ENCODE results near the gene LIPC. TPM values are rescaled to one million over a fixed set of nuclear protein-coding genes. Genes with fewer than 3 reads are reported as not detected.

The LIPC gene
- total and polyA plus RNA-seq, 2 donors (not counting 1 experiment from before 2014, with no cell fraction given), result 0.82 to 4.0 TPM

DNA sequence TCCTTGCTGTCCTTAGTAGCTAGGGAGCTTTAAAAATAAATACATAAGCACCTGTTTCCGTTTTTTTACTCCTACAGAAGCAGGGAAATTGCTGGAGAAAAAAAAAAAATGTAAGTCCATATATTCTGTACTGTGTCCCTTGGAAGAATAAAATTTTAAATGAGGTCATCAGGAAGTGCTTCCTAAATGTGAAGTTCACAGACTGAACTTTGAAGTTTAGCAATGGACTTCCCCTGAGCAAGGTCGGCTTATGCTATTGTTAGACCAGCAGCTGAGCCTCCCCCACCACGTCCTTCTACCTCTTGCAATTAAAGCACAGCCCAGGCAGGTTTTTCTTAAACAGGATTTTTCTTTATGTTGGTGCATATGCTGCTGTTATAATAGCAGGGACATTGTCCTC lies 26.3 kb downstream of the LIPC start:
- no peak overlapping the region for H3K9ac ChIP-seq (ENCODE audit: insufficient read depth, low read length)

DNA sequence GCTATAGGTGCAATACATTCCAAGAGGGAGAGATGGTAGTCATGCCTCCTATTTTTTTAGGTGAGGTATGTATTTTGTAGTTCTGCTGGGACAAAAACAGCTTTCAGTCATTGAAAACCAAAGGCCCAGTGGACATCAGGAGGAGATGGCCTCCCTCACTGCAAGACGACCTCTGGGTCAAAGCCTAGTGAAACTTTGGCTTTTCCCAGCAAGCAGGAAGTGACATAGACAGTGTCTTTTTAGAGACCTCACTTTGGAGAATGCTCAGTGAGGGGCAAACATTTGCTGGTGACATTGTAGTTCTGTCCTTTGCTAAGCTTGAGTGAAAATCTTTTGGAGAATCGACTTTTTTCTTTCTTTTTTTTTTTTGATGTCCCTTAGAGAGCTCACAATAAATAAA lies 27.3 kb downstream of the LIPC start:
- Histone ChIP-seq H3K9ac (ENCODE audit: insufficient read depth, low read length) (no peak overlapping the region), H3K27ac (ENCODE audit: insufficient read depth, low read length) (no peak overlapping the region), H3K27me3 (ENCODE audit: control insufficient read depth, insufficient read depth, low read length) (no peaks in the 10 kb centered on the region), H3K9me3 (ENCODE audit: control insufficient read depth, insufficient read depth, low read depth, low read length) (no peaks in the 10 kb centered on the region), H3K4me3 (replicated peaks in 1 of 4; ENCODE audit: control extremely low read depth in 1 of 4, insufficient read depth in 1 of 4, low read depth in 3 of 4, low read length in 4 of 4) (no peak overlapping the region), H3K79me2 (ENCODE audit: control insufficient read depth, insufficient read depth, low read length) (no peaks in the 10 kb centered on the region), H3K4me1 (ENCODE audit: control insufficient read depth, extremely low read depth, insufficient read depth, low read length) (peaks cover 12% of the 10 kb centered on the region), H3K36me3 (ENCODE audit: control insufficient read depth, insufficient read depth, low read length) (no peaks in the 10 kb centered on the region), H2AFZ (ENCODE audit: low read length) (no peak overlapping the region), H3K4me2 (ENCODE audit: extremely low read depth, insufficient read depth, low read length) (no peak overlapping the region), H4K20me1 (ENCODE audit: control insufficient read depth, extremely low read depth, insufficient read depth, low read length) (no peaks in the 10 kb centered on the region)
- TF ChIP-seq, protein P1, sequence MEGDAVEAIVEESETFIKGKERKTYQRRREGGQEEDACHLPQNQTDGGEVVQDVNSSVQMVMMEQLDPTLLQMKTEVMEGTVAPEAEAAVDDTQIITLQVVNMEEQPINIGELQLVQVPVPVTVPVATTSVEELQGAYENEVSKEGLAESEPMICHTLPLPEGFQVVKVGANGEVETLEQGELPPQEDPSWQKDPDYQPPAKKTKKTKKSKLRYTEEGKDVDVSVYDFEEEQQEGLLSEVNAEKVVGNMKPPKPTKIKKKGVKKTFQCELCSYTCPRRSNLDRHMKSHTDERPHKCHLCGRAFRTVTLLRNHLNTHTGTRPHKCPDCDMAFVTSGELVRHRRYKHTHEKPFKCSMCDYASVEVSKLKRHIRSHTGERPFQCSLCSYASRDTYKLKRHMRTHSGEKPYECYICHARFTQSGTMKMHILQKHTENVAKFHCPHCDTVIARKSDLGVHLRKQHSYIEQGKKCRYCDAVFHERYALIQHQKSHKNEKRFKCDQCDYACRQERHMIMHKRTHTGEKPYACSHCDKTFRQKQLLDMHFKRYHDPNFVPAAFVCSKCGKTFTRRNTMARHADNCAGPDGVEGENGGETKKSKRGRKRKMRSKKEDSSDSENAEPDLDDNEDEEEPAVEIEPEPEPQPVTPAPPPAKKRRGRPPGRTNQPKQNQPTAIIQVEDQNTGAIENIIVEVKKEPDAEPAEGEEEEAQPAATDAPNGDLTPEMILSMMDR (conservative IDR thresholded peaks at IDR 0.05 in 1 of 2, IDR thresholded peaks at IDR 0.05 in 1 of 2; ENCODE audit: low read depth in 1 of 2, low read length in 2 of 2), result no peak
- no peak for TF ChIP-seq EZH2 (IDR thresholded peaks at IDR 0.05; ENCODE audit: low read length, missing control alignments)
- DNase-seq (ENCODE audit: low read depth in 2 of 2), result no peak

More for the DNA sequence above, 26.3 kb downstream of the LIPC start:
- no peak for TF ChIP-seq EZH2 (IDR thresholded peaks at IDR 0.05; ENCODE audit: low read length, missing control alignments)
- TF ChIP-seq, protein P1 (conservative IDR thresholded peaks at IDR 0.05 in 1 of 2, IDR thresholded peaks at IDR 0.05 in 1 of 2; ENCODE audit: low read depth in 1 of 2, low read length in 2 of 2), result no peak
- Histone ChIP-seq H4K20me1 (ENCODE audit: control insufficient read depth, extremely low read depth, insufficient read depth, low read length) (no peaks in the 10 kb centered on the region), H3K36me3 (ENCODE audit: control insufficient read depth, insufficient read depth, low read length) (no peaks in the 10 kb centered on the region), H3K27ac (ENCODE audit: insufficient read depth, low read length) (peak overlapping the region; percentile 29), H3K27me3 (ENCODE audit: control insufficient read depth, insufficient read depth, low read length) (no peaks in the 10 kb centered on the region), H2AFZ (ENCODE audit: low read length) (no peak overlapping the region), H3K9me3 (ENCODE audit: control insufficient read depth, insufficient read depth, low read depth, low read length) (no peaks in the 10 kb centered on the region), H3K4me1 (ENCODE audit: control insufficient read depth, extremely low read depth, insufficient read depth, low read length) (peaks cover 12% of the 10 kb centered on the region), H3K79me2 (ENCODE audit: control insufficient read depth, insufficient read depth, low read length) (no peaks in the 10 kb centered on the region), H3K4me3 (replicated peaks in 1 of 4; ENCODE audit: control extremely low read depth in 1 of 4, insufficient read depth in 1 of 4, low read depth in 3 of 4, low read length in 4 of 4) (no peak overlapping the region), H3K4me2 (ENCODE audit: extremely low read depth, insufficient read depth, low read length) (no peak overlapping the region)
- DNase-seq (ENCODE audit: low read depth in 2 of 2), result no peak

DNA sequence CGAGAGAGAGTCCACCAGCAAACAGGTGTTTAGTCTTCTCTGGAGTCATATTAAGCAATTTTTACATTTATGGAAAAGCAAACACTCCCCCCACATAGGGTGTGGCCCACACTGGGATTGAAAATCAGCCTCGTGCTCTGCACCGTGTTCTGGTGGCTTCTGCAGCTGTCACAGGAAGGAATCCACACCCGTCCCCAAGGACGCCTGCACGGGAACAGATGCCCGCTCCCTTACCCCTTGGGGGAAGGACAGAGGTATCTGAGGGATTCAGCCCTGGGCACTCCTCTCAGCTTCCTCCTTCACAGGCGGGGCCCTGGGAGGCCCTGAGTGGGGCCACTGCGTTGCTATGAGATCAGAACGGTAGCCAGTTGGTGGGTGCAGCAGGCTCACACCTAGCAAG lies 27.8 kb downstream of the LIPC start:
- Histone ChIP-seq H2AFZ (ENCODE audit: low read length) (no peak overlapping the region), H3K9ac (ENCODE audit: insufficient read depth, low read length) (no peak overlapping the region), H4K20me1 (ENCODE audit: control insufficient read depth, extremely low read depth, insufficient read depth, low read length) (no peaks in the 10 kb centered on the region), H3K36me3 (ENCODE audit: control insufficient read depth, insufficient read depth, low read length) (no peaks in the 10 kb centered on the region), H3K79me2 (ENCODE audit: control insufficient read depth, insufficient read depth, low read length) (no peaks in the 10 kb centered on the region), H3K4me2 (ENCODE audit: extremely low read depth, insufficient read depth, low read length) (no peak overlapping the region), H3K27me3 (ENCODE audit: control insufficient read depth, insufficient read depth, low read length) (no peaks in the 10 kb centered on the region), H3K4me3 (replicated peaks in 1 of 4; ENCODE audit: control extremely low read depth in 1 of 4, insufficient read depth in 1 of 4, low read depth in 3 of 4, low read length in 4 of 4) (no peak overlapping the region), H3K27ac (ENCODE audit: insufficient read depth, low read length) (no peak overlapping the region), H3K4me1 (ENCODE audit: control insufficient read depth, extremely low read depth, insufficient read depth, low read length) (peaks cover 12% of the 10 kb centered on the region), H3K9me3 (ENCODE audit: control insufficient read depth, insufficient read depth, low read depth, low read length) (no peaks in the 10 kb centered on the region)
- TF ChIP-seq, protein P1 (conservative IDR thresholded peaks at IDR 0.05 in 1 of 2, IDR thresholded peaks at IDR 0.05 in 1 of 2; ENCODE audit: low read depth in 1 of 2, low read length in 2 of 2), result no peak
- TF ChIP-seq EZH2 (IDR thresholded peaks at IDR 0.05; ENCODE audit: low read length, missing control alignments), result no peak
- no peak for DNase-seq (ENCODE audit: low read depth in 2 of 2)
